ENCODE data around the gene CLK2. TPM values are rescaled to one million over a fixed set of nuclear protein-coding genes. Genes with fewer than 3 reads are reported as not detected.
"Not testable (repeated sequence)": the region's sequence is repeated elsewhere in the genome, so short reads cannot be mapped to it uniquely, and the experiment has no call there.

Gene CLK2
- total RNA-seq, 1 donor from 2014 or later = 31.8 TPM

DNA sequence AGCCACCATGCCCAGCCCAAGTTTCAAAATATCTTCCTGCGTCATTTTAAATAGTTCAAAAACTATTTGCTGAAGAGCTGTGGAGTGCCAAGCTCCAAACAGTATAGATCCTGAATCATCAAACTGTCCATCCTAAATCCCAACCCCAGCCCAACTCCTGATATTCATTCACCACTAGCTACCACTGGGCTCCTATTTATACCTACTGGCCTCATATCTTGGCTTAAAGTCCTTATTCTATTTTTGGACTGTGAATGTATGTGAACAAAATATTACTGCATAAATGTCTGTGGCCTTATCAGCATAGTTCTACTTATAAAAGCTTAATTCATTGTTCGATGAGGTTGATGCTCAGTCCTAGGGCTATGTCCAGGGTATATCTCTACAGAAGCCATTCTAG, 5.9 kb downstream of the CLK2 start:
- DNase-seq (ENCODE audit: low spot score) = no peak

DNA sequence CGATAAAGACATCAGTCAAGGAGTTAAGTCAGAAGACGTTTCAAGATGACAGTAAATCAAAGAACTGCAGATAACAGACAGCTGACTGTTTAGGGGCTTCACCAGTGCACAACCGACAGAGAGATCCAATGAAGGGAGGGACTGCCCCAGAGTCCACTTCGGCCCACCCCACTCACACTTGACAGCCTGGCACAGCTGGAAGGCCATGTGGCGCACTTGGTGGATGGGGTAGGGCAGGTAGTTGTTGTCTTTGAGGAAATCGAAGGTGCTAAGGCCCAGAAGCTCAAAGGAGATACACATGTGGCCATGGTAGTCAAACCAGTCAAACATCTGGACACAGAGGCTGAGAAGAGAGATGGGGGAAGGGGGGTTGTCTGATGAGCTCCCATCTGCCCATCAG, 6.8 kb downstream of the CLK2 start:
- no peak for DNase-seq (ENCODE audit: low spot score)

DNA sequence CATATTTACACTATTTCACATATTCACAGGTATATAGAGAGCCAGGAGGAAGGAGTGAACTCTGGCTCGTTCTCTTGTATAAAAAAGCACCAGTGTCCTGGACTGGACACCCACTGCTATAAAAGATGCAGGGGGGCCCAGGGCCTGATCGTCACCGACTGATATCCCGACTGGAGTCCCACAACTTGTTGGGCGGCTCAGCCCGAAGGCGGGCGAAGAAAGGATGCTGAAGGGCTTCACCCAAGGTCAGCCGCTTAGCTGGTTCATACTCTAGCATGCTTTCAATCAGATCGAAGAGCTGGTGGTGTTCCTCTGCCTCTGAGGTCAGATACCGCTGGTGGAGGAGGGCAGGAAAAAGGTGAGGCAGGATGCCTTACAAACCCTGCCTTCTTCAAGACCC, 10.2 kb downstream of the CLK2 start:
- no peak for DNase-seq (ENCODE audit: low spot score)

DNA sequence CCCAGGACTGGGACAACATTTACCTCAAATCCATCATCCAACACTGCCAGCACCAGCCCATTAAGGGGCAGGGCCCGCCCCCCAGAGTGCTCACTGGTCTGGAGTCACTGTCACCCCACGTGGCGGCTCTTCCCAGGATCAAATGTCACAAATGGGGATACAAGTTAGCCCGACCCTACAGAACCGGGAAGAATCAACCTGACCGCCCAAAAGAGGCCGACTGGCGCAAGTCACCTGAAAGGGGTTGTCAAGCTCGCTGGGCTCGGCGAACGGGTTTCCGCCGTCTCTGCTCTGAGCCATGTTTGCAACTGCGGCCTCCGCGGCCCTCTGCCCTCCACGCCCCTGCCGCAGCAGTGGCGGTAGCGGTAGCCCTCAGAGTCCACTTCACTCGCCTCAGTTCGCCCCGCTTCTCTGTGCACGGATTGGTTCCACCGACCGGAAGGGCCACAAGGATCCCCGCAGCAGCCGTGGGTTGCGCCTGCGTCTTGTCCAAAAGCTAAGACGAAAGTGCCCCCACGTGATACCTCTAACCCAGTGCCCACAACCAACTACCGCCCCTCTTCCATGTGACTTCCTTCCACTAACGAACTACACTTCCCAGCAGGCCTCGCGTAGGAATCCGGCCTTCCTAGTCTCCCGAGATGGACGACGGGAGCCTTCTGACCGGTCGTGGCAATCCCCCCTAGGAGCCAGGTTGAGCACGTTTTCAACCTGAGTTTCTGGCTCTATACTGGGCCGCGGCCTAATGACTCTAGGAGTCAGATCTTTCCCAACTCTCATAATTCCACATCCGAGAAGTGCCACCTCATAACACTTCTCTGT, 11.2 kb downstream of the CLK2 start, which contains the start of gene SCAMP3:
TSS of gene SCAMP3 (minus strand) at position 509 of the 822 bp plus-strand sequence. CDS start at position 300, 209 bp downstream.
- peak; percentile 99 for DNase-seq (ENCODE audit: low spot score)

DNA sequence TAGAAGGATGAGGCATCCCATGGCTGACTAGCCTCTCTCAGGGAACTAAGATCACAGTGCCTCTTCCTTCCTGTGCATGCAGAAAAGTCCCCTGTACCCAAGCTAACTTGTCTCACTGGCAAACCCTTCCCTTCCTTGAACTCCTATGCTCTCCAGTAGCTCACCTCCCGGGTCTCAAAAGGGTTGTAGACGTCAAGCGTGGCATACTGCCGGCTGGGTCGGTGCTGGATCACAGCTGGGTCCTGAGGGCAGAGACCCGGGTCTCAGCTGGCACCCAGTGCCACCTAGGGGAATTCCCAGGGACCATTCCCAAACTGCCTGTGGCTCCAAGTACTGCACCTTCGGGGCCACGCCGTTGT, 11.8 kb downstream of the CLK2 start:
- no peak for DNase-seq (ENCODE audit: low spot score)

DNA sequence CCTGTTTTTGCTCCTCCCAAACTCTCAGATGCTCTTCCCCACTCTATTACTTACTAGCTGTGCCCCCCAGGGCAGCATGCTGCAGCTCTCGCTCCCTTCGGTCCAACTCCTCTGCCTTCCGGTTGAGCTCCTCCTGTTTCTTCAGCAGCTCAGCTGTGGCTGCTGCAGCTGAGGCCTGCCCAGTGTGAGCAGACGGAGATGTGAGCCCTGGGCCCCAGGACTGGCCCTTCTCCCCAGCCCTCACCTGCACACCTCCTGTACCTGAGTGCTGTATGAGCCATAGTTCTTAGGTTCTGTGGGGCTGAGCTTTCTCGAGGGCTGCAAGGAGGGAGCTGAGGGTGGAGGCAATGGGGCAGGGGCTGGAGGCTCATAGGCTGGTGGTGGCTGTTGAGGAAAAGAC, 13.0 kb downstream of the CLK2 start:
- no peak for DNase-seq (ENCODE audit: low spot score)

DNA sequence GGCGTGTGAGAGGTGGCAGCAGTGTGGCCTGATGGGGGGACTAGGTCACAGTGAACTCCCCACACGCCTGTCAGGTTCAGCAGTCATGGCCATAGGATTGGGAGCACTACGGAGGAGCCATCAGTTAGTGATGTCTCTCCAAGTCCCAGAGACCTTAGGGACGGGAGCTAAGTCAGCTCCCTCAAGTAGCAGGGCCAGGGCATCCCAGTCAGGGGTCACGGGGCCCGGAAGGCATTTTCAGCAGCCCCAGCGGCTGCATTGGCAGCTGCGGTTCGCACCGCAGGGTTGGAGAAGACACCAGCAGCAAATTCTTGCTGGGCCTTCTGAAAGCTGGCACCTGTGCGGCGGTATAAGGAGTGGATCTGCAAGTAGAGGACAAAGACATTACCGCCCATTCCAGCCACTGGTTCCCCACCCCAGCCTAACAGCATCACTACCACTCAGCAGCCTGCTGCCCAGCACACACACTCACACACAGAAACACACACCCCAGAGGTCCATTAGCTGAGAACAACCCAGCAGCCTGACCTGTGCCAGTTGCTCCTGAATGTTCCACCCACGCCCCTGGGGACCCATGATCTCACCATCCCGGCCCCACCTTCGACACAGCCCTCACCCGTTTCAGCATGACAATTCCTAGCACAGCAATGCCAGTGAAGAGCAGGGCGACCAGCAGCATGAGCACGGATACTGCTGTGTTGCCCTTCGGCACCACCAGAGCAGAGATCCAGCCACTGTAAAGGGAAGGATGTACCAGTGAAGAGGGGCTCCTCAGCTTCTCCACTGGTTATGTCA, 17.0 kb downstream of the CLK2 start:
- no peak for DNase-seq (ENCODE audit: low spot score)

DNA sequence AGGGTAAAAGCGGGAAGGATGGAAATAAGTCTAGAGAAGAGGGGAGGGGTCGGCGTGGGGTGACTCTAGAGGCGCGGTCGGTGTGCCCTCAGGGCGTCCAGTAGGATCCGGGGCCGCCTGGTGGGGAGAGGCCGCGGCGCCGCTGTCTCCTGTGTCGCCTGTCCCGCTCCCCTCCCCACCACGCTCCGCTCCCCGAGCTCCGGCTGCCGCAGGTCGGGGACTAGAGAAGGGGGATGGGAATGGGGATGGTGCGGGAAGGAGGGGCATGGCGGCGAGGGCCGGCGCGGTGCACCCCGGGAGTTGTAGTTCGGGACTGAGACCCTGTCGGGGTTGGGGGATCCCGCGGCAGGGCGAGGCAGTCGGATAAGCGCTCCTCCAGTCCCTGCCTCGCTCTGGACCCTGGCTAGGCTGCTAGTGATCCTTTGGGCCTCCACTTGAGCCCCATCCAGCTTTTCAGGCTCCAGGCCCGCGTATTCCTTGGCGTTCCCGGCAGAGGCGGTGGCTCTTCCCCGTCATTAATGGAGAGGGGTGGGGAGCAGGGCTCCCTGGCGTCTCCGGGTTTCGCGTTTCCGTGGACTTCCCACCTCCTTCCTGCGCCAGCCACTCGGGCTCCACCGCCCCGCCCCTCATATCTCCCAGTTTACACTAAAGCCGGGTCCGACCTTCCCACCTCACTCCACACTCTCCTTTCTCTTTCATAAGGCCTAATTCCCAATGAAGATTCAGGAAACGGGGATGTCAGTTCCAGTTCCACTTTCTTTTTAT, 17.9 kb downstream of the CLK2 start, which contains the start of gene ENTREP3:
TSS of gene ENTREP3 (minus strand) at position 241 of the 765 bp plus-strand sequence. CDS start 606 bp downstream, outside the sequence.
- peak; percentile 94 for DNase-seq (ENCODE audit: low spot score)

DNA sequence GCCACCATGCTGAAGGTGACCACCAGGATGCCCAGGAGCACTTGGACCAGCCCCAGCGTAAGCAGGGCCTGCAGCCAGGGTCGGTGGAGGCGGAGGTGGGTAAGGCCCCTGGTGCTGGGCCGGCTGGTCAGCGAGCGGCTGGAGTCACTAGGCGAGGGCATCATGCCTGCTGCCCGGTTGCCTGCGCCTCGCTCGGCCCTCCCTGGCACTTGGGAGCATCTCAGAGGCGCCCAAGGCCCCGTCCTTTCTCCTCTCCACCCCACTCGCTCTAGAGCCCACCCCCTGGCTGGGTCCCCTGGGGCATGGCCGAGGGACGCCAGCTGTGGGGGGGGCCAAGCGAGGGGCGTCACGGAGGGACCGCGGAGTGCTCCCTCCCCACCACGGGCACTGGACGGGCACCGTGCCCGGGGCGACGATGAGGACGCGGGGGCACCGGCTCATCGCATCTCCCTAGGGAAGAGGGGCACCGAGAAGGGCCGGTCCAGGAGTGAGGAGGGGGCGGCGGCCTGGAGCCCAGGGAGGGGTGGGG, 18.5 kb downstream of the CLK2 start:
- no peak for DNase-seq (ENCODE audit: low spot score)

DNA sequence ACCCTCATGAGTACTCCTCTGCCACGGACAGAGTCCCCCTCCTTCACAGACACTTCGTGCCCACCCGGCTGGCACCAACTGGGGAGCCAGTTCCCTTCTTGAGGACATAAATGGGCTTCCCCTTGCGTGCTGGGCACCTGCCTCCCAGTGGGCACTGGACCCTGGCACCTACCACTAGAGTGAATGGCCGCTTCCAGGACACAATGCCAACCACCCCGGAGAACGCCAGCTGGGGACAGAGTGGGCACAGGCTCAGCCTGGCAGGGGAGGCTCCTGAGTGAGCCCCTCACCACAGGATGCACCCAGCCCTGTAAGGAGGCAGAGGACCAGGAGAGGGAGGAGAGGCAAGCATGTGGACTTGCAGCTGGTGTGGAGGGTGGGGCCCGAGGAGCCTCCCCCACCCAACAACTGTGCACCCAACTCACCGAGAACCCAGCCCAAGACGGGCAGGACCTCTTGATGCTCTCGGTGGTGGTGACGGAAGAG, 19.0 kb downstream of the CLK2 start:
- no peak for DNase-seq (ENCODE audit: low spot score)

DNA sequence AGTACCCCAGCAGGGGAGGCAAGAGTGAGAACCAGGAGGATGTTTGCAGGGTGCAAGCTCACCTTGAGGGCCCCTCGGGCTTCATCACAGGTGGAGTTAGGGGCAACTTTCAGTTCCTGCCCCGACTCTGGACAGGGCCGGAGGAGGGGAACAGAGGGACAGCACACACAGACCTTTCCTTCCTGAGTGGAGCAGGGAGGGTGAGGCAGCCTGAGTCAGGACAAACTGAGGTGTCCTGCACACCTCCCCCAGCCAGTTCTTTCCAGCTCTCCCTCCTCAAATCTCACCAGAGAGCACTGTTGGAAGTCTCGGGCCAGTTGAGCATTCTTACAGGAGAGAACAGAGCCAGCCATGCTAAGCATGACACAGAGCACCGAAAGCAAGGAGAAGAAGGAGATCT, 19.5 kb downstream of the CLK2 start:
- DNase-seq (ENCODE audit: low spot score) = no peak

DNA sequence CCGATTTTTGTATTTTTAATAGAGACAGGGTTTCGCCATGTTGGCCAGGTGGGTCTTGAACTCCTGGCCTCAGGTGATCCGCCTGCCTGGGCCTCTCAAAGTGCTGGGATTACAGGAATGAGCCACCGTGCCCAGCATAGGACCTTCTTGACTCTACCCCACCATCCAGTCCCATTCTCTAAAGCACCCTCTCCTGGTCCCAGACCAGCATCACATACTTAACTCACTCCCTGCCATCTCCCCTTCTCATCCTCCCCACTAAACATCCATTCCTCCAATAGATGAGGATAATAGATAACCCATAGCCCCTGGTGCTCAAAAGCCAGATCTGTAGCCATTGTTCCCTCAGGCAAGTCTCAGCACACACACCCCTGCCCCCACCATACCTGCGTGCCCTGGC, 20.1 kb downstream of the CLK2 start:
- no peak for DNase-seq (ENCODE audit: low spot score)

DNA sequence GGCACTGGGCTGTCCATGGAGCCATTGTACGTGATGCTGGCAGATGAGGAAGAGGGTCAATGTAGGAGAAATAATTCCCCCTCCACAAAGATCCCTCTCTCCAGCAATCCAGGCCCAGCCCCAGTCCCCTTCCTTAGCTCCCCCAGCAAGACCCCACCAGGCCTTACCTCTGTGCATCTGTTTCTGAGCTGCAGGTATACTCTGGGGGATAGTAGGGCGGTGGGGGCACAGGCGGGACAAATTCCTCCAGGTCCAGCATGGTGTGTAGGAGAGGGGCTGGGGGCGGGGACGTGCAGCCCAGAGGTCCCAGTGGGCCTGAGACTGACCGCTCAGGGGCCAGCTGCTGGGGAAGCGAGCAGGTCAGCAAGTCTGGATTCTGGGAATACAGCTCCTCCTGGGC, 21.7 kb downstream of the CLK2 start:
- DNase-seq (ENCODE audit: low spot score) = no peak

DNA sequence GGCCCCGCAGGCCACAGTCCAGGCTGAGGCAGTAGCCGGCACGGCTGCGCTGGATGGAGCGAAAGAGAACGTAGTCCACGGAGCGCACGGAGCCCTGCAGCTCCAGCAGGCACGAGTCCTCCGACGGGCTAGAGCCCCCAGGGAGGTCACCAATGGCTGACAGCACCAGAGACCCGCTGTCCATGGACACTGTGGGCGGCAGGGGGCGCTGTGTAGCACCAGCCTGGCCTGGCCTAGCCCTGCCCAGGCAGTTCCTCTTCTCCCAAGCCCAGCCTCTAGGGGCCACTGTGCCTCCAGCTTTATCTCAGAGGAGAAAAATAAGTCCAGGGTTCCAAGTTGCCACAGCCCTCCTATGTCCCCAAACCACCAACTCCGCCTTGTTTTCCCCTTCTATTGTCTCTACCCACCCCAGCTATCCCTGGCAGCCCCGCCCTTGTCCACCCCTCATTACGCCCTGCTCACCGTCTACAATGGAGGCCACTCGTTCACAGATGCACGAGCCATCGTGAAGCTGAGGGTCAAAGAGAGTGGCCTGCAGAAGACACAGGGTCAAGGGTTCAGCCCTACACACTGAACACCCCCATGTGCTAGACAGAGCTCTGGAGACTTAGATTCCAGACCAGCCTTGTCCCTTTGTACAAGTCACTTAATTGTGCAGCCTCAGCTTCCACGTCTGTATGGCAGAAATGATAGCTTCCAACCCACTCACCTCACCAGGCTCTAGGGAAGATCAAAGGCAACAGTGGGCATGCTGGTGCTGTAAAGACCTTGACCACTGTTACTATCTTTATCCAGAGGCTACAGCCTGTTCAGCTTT, 22.5 kb downstream of the CLK2 start:
- DNase-seq (ENCODE audit: low spot score) = peak; percentile 94

DNA sequence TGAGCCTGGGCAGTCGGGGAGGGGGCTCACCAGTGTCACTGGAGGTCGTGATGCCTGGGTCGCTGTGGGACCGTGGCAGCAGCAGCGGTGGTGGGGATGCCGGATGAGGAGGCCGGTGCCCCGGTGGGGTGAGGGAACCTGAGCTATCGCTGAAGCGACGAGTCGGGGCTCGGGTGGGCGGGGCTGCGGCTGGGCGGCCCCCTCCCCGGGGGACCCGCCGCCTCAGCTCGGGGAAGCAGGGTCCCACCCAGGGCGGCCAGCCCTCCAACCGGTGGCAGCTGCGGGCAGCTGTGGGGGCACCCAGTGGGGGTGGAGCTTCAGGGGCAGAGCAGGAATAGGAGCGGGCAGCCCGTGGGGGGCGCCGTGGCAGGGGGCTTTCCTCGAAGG, 23.1 kb downstream of the CLK2 start:
- no peak for DNase-seq (ENCODE audit: low spot score)

DNA sequence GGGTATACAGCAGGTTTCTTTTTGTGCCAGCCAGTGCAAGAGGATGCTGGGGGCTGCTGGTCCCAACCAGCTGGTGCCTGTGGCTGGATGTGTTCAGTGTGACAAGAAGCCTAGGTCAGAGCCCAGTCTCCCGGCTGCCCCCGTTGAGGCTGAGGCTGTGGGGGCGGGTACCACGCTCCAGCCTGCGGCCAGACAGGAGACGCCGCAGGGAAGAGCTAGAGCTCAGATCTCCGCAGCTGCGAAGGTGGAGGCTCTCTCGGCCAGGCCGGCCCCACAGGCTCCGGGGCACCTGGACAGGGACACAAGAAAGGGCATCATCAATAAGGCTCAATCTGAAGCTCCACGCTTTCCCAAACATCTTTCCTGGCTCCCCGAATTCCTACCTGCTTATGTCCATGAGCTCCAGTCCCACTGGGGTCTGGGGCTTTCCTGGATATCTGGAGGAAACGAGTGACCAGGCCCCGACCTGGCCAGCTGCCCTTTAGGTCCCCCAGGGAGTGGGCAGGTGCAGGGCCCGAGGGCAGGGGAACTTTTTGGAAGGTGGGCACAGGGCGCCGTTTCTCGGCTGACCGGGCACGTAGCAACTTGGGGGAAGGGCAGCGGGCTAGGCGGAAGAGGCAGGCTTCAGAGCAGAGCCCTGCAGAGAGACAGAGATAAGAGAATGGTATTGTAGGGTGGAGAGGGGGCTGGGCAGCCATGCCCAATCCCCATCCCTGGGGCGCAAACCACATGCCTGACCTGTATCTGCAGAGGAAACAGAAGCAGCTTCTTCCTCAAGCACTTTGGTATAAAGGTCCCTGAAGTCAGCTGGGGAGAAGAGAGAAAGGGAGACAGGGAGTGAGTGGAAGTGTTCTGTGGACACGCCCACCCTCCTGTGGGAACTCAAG, 25.4 kb downstream of the CLK2 start:
- DNase-seq (ENCODE audit: low spot score) = no peak

DNA sequence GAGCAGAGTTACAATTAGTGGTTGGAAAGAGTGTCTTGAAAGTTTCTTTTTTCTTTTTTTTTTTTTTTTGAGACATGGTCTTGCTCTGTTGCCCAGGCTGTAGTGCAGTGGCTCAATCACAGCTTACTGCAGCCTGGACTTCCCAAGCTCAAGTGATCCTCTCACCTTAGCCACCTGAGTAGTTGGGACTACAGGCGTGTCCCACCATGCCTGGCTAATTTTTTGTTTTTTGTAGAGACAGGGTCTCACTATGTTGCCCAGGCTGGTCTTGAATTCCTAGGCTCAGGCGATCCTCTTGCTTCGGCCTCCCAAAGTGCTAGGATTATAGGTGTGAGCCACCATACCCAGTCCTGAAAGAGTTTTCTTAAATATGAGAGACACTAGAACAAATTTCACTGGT, 26.5 kb downstream of the CLK2 start:
- DNase-seq (ENCODE audit: low spot score) = not testable (repeated sequence)

DNA sequence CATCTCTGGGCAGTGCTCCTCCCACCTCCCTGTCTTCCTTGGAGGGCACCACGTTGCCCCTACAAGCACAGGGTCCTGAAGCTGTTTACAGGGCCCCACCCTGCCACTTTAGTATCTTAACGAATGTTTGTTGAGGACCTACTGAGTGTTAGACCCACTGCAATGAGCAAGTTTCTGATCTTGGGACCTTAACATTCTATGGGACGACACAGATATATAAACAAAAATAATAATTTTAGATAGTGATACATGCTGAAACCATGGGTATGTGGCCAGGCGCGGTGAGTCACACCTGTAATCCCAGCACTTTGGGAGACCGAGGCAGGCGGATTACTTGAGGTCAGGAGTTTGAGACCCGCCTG, 28.2 kb downstream of the CLK2 start:
- DNase-seq (ENCODE audit: low spot score) = no peak

DNA sequence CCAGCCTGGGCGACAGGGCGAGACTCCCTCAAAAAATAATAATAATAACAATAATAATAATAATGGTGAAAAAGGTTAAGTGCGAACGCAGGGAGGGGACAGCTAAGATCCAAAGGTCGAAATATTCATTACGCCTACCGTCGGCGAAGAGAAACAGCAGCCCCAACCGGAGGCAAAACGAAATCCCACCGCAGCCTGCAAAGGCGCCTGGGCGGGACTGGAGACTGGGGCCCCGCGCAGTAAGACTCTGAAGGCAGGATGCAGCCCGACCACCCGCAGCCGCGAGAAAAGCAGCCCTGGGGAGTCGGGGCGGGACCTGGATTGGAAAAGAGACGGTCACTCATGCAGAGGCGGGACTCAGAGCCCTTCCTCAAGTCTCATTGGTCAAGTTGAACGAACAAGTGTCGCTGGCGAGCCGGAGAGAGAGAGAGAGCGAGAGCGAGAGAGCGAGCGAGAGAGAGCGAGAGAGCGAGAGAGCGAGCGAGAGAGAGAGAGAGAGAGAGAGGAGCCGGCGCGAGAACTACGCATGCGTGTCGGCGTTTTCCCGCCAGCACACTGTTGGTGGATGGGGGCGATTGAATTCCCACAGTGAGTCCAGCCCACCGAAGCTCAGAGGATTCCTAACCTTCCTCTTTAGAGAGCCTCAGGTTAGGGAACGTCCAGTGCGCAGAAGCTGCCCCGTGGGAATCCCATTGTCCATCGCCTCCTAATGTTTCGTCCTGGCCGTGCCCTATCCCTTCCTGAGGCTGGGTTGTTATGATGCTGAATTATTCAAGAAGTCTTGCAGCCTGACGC, 28.7 kb downstream of the CLK2 start:
- peak; percentile 100 for DNase-seq (ENCODE audit: low spot score)
